Right lung (tissue), 10 donors: ENCODE measurements around the gene MAD1L1. TPM values are rescaled to one million over a fixed set of nuclear protein-coding genes. Genes with fewer than 3 reads are reported as not detected.
A peak's percentile ranks its signal among the peaks of the same experiment; 100 is the strongest.
"Not testable (repeated sequence)": the region's sequence is repeated elsewhere in the genome, so short reads cannot be mapped to it uniquely, and the experiment has no call there.

Source experiments
- DNase-seq, 2 donors: peaks; one replicate each; pipeline ENCODE4 v3.0.0-alpha.2; 2013
- long read RNA-seq, 8 donors: transcript quantifications; one replicate each; lab custom pipeline, GENCODE V29; 2026
- polyA plus RNA-seq, 5 donors: library from polyadenylated mRNA; unstranded; fragments of 120-200 nt; gene quantifications; one replicate each; pipeline versions ENCODE4 v1.2.1 to v1.2.3, GENCODE V29; 2013; ENCODE audit warnings: inconsistent platforms in 1 of 5, low replicate concordance in 1 of 5; ENCODE audit not compliant: insufficient read length in 5 of 5, insufficient read depth in 1 of 5

MAD1L1 gene
- polyA plus RNA-seq = 10 to 100 TPM; 15.5 to 26.8 (median 23.1) TPM
- long read RNA-seq, donor 1 = 0 reads
- long read RNA-seq, donor 2 = 0 reads
- long read RNA-seq, donor 3, partial matches to known transcripts = 47 of 66 reads
- long read RNA-seq, donor 3, other reads (novel, unspliced or antisense) = 19 of 66 reads
- long read RNA-seq, donor 4, partial matches to known transcripts = 0 of 1 reads
- long read RNA-seq, donor 4, other reads (novel, unspliced or antisense) = 0 of 1 reads
- long read RNA-seq, donor 5, partial matches to known transcripts = 38 of 72 reads
- long read RNA-seq, donor 5, other reads (novel, unspliced or antisense) = 33 of 72 reads
- long read RNA-seq, donor 6, partial matches to known transcripts = 35 of 55 reads
- long read RNA-seq, donor 6, other reads (novel, unspliced or antisense) = 17 of 55 reads
- long read RNA-seq, donor 7, partial matches to known transcripts = 0 of 3 reads
- long read RNA-seq, donor 7, other reads (novel, unspliced or antisense) = 0 of 3 reads
- long read RNA-seq, donor 8 = 0 reads

DNA sequence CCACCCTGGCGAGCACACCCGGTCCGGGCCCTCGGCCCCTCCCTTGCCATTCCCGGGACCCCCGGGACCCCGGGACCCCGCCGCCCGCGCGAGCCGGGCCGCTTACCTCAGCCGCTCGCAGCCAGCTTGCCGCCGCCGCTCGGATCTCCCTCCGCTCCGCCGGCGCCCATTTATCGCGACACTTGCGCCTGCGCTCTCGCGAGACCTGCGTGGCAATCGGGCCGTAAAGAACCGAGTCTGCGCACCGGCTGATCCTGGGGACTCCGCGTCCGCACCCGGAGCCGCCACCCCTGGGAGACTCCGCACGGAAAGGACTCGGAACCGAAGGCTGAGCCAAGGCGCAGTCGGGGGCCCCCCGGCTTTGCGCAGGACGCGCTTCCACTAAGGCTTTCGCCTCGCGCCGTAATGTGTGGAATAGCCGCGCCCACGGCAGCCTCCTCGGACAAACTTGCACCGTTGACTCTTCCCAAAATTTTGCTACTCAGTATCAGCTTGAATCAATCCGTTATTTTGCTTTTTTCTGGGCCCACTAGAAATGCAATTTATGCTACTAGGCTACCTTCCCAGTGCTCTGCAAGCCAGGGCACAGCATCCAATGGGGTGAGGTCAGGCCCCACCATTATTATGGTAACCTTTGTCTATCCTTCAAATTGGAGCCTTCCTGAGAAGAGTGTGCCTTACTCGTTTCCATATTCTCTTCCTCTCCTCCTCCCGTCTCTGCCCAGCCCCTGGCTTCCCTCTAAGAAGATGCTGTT is at the start of gene MAD1L1:
Gene MAD1L1 (minus strand): TSS at position 180 of the 755 bp plus-strand sequence. CDS start 2,812 bp downstream, outside the sequence.
- peak; percentile 89 for DNase-seq

DNA sequence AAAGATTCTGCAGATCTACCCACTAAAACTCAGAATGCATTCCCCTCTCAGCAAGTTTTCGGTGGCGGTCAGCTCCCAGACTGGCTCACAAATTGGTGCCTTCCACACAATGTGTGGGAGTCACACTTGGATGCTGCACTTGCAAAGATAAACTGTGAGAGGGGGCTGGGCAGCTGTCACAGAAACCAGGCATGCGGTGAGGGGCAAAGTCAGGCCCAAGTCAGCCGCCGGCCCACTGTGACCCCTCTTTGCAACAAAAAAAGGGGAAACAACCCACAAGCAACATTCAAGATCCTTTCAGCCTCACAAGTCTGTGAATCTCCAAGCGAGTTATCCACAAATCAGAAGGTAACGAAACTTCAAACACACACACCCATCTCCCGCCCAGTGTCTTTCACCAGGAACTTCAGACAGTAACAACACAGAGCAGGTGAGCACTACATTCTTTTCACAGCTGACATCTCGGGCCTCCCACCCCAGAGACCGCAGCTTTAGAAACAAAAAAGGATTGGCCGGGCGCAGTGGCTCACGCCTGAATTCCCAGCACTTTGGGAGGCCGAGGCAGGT is 49.5 kb upstream of the MAD1L1 start:
- no peak for DNase-seq

DNA sequence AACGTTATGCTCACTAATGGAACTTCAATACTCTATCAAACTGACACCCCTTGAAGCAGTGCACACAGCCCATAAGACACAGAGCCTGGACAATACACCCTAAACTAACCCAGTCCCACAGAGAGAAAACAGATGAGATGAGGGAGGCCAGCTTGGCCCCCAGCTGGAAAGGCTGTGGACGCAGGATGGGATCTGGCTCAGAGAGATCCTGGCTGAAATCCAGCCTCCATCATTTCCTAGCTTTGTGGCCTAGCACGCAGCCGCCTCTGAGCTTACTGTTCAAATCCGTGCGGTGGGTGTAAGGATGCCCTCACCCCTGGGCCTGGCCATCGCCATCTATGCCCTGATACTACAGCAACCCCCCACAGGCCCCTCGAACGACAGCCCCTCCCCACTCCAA is 48.8 kb upstream of the MAD1L1 start:
- DNase-seq = peak; percentile 85 to 88

DNA sequence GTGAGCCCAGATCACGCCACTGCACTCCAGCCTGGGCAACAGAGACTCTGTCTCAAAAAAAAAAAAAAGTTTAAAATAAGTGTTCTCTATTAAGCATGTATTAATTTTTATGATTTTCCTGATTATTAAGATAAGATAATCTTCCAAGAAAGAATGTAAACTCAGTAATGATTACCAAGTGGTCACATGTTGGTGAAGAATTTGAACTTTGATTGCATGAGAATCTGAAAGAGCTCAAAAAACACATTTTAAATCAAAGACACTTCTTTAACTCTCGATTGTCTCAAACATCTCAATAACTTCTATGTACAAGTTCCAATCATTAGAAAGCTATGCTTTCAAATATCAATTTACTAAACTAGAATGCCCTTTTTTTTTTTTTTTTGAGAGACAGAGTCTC is 47.7 kb upstream of the MAD1L1 start:
- DNase-seq = peak; percentile 68 to 71

DNA sequence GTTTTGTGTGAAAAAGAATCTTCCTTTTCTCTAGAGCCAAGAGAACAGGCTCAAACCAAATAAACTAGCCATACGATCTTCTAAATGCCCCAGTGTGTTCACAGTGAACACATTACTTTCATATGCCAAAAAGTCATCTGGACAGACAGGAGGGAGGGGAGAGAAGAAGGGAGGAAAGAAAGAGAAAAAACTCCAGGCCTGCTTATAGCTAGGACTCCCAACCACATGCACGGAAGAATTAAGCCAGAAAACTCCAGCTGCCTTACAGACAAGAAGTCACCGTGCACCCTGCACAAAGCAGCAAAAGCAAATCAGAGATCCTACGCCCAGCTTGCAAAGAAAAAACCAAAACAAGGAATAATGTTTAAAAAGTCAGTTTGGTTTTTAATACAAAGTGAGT is 47.2 kb upstream of the MAD1L1 start:
- peak in 1 of 2 donors; percentile 64 for DNase-seq

DNA sequence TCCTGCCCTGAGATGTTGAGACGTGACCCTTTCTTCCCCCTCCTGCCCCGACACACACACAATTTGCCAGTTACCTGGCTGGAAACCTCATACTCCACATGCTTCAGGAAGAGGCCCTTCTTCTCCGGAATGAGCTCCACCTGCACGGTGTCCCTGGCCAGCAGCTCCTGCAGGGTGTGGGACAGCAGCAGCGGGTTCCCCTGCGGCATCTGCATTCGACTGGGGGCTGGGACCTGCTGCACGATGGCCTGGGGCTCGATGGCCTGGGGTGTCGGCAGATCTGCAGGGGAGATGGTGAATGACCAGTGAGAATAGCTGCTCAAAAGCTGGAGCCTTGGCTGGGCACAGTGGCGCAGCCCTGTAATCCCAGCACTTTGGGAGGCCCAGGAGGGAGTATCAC is 45.3 kb upstream of the MAD1L1 start:
- no peak for DNase-seq

DNA sequence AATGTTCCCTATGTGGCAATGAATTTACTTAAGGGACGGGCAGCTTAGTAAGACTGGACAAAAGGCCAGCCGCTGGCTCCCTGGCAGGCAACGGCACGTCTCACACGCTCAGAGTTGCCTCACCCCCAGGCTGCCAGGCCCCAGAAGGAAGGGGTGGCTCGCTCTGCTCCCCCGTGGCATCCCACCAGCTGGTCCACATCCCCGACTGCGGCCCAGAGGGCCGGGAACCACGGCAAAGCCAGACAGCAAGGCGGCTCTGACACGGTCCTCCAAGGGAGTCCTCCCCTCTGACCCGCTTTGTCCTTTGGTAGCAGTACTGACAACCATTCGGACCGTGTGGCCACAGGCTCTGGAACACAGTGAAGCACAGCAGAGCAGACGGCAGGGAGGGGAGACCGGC is 43.4 kb upstream of the MAD1L1 start:
- no peak for DNase-seq

DNA sequence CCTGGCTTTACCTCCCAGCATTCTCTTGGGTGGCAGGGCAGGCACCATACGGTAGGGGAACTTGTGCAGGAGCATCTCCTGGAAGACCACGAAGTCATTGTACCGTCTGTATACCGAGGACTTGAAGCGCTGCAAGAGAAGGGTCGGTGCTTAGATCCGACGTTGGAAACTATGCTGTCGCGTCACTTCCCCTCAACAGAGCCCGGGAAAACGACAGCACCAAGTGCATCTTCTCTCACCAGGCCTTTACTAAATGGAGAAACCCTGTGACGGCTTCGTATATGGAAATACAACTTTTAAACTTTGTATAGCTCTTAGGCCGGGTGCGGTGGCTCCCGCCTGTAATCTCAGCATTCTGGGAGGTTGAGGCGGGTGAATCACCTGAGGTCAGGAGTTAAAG is 42.4 kb upstream of the MAD1L1 start:
- DNase-seq = no peak

DNA sequence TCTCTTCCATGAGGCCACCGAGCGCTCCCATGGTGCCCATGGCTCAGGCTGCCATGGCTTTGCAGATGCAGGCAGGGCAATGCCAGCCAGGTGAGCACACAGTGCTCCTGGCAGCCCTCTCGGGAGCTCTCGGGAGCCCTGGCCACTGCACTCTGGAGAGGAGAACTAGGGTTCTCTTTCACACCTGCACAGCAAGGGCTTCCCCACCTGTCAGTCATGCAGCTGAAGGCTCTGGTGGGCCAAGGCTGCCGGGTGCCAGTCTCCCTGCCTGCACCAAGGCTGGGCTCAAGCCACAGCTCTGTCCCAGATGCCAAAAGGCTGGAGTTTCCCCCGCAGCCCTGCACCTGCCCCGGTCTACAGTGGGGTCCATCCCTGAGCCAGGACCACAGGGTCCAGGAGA is 41.9 kb upstream of the MAD1L1 start:
- DNase-seq = no peak

DNA sequence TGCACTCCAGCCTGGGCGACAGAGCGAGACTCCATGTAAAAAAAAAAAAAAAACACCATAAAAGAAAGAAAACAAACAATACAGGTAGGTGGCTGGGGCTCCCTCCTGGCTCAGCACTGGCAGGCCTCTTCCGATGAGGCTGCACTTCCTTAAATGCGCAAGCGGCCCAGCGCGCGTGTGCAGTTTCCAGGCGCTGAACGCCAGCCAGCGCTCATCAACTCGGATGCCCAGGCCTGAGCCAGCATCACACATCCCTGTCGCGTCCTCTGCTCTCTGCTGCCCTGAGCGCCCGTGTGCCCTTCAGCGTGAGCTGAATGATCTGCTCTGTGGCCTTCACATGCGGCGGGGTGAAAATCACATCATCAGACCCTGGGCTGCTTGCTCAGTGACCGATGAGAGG is 41.1 kb upstream of the MAD1L1 start:
- no peak for DNase-seq

DNA sequence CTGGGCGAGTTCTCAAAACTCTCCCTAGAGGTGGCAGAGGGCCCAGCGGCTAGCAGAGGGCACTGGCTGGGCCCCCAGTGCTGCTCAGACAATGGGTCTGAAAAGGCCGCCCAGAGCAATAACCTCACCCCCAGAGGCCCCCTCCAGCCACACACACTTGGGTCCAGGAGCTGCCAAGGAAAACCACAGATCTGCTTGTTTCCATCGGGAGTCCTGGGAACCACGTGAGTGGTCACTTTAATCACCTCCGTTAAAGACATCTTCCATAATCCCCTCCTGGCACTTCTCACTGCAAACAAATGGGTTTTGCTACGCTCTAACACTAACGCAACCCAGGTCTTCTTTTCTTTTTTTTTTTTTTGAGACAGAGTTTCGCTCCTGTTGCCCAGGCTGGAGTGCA is 39.3 kb upstream of the MAD1L1 start:
- no peak for DNase-seq

DNA sequence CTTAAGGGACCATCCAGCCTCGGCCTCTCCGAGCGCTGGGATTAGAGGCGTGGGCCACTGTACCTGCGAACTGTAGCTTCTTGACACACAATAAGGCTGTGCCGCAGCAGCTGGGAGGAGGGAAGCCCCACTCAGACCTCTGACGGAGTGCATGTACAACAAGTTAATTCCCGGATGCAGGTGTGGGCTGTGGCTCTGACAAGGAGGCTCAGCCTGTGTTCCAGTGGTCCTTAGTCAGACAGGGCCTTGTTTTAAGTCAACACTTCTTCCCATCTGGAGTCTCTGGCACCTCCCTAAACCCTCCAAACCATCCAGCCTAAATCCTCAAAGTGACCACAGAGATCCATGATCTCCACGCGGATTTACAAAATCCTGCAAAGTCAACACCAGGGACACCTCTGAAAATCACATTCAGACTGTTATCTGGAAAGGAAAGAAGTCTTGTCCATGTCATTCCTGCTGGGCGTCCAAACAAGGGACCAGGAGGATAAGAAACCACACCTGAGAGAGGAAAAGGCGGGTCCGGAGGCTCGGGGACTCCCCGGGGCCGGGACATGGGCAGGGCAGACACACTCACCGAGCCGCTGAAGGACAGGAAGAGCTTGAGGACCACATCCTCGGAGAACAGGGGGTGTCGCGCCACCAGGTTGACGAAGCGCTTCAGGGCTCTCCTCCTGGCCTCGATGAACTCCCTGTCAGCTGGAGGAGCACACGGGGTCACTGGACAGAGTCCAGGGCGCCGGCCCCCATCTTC is 38.7 kb upstream of the MAD1L1 start:
- DNase-seq = no peak

DNA sequence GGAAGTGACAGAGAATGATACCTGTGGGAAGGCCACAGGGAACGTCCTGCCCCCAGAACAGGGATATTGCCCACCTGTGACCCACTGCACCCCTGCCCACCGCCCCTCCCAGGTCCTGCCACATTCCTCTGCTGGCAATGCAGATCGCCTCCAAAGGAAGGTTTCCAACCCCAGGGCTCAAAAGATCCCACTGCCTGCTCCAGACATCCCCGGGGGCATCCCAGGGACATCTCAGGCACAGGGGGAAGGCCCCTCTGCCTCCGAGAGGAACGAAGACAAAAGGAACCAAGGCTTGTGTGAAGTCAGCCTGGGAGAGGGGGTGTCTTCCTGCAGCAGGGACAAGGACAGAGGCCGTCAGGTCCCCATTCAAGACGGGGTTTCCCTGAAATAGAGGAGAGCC is 37.8 kb upstream of the MAD1L1 start:
- DNase-seq = no peak

DNA sequence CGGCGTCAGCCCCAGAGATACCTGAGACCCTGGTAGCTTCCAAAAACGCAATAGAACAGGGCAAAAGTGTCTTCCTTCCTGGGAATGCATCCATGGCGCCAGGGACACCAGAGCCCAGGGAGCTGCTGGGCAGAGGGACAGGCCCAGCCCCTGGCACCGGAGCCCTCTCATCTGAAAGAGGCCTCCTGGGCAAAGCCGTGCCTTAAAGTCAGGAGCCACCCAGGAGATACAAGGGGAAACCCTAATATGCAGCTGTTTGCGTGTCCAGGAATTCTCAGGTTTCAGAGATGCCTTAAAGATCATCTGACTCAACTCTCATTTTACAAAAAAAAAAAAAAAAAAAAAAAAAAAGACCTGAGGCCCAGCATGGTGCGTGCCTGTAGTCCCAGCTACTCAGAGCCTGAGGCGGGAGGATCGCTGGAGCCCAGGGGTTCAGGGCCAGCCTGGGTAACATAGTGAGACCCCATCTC is 37.3 kb upstream of the MAD1L1 start:
- no peak for DNase-seq

DNA sequence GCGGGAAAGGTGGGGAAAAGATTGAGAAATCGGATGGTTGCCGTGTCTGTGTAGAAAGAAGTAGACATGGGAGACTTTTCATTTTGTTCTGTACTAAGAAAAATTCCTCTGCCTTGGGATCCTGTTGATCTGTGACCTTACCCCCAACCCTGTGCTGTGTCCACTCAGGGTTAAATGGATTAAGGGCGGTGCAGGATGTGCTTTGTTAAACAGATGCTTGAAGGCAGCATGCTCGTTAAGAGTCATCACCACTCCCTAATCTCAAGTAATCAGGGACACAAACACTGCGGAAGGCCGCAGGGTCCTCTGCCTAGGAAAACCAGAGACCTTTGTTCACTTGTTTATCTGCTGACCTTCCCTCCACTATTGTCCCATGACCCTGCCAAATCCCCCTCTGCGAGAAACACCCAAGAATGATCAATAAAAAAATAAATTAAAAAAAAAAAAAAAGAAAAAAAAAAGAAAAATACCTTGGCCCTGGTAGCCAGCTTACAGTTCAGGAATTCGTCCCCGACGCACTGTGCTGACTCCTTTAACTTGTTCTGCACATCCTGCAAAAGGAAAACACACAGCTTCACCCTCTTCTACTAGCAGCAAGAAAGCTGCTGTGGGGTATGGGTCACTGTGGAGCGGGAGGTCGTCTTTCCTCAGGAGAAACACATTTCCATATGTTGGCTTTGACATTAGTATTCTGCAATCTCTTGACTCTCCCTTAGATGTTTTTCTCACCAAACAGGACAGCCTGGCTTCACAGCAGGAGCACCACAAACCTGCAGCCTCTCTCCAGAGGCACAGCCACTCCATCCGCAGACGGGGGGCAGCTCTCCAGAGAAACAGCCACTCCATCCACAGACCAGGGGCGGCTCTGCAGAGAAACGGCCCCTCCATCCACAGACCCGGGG is 36.6 kb upstream of the MAD1L1 start:
- not testable (repeated sequence) for DNase-seq

DNA sequence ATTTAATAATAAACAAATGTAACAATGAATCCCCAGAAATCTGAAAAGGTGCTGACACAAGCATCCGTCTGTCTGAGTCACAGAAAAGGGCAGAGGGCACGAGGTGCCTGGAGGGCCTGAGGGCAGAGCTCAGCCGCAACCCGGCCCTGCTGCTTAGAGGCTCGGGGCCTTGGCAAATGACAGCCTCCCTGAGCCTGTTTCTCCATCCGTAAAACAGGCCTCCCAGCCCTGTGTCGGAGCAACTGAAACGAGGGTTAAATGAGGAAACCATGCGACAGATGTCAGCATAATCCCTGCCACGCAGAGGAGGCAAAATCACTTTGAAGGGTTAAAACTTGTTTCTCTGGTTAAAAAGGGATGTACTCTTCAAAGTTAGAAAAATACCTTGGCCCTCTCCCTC is 34.2 kb upstream of the MAD1L1 start:
- no peak for DNase-seq

DNA sequence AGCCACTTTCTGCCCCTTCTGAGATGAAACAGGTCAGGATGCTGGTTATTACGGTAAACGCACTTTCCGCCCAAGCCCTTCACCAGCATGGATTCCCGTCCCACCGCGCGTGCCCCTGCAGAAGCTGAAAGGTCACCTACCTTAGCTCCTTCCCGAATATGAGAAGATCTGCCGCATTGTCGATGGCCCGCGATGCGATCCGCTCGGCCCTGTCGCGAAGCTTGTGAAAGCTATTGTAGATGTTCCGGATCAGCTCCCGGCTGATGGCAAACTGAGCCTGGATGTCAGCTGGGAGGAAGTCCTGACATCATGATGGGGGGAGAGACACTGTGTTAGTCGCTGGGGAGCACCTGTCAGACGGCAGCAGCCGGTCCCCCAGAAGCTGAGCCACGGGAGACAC is 31.4 kb upstream of the MAD1L1 start:
- no peak for DNase-seq

DNA sequence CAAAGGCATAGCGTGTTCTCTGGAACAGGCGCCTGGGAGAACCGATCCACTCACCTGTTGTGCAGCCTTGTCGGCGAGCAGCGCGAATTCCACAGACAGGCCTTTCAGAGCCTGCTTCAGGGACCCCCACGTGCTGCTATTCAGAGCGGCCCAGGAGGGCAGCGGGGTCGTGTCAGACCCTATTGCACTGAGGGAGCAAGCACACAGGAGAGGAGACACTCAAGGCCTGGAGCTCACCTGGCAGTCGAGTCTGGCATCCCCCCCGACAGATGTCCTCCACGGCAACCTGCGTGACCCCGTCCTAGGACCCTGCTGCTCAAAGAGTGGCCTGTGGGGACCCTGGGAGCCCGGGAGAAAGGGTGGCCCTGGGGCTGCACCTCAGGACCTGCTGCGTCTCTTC is 30.4 kb upstream of the MAD1L1 start:
- no peak for DNase-seq

DNA sequence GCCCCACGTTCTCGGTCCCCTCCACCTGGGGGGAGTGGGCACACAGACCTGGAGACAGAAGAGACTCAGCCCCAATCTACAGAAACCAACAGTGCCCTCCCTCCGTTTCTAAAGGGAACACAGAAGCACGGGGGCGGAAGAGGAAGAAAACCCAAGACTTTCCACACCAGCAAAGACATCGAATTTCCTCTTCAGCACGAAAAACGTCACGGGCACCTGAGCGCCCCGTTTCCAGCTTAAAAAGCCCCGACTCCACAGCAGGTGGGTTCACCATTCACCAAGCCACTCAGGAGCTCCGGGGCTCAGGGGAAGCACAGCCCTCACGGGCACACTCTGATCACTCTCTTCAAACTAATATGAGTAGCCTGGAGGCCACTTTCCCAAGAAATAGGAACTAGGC is 28.9 kb upstream of the MAD1L1 start:
- no peak for DNase-seq

DNA sequence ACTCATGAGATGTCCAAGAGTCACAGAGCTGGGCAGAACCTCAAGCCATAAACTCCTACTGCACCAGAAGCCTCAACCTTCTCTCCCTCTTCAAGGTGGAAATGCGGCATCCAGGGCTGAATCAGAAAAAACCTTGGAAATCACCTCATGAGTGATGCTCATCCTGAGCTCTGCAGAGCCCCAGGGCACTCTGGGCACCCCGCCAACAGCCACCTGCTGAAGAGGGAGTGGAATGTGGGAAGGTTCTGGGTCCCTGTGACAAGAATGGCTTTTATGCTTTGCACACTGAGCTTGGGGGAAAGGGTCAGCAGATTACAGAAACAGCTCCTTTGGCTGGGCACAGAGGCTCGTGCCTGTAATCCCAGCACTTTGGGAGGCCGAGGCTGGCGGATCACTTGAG is 28.1 kb upstream of the MAD1L1 start:
- peak in 1 of 2 donors; percentile 38 for DNase-seq

DNA sequence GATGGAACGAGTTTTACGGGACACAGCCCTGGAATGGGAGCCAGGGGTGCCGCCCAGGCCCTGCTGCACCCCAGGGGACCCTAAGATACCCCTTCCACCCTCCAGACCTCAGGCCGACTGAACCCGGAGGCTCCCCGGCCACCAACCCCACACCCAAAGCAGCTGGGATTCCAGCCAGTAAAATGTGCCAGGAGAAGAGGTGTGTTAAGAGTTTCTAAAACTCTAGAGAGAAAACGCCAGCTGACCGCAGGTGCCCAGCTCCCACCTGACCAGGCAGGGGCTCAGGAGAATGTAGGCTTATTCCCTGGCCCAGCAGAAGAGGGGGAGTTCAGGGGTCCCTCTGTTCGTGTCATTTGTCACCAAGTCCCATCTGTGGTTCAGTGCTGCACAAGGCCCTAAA is 26.7 kb upstream of the MAD1L1 start:
- no peak for DNase-seq
